OCI-LY1 (cell line): ENCODE data around the gene CREG2.

Experiments used
- H2AFZ ChIP-seq: fragments of 200-600 bp; sonication (generic), shearing (Covaris generic); 2 replicates; pipeline ENCODE4 v1.6.0; 2014; ENCODE audit warnings: antibody characterized with exemption, mild to moderate bottlenecking, low read length
- H3F3A ChIP-seq: fragments of 200-600 bp; sonication (generic), shearing (Covaris generic); 2 replicates; pipeline ENCODE4 v1.6.0; 2014; ENCODE audit warnings: mild to moderate bottlenecking, antibody characterized with exemption, low read length, moderate library complexity; ENCODE audit not compliant: insufficient read depth
- H3K27ac ChIP-seq: fragments of 200-600 bp; sonication (generic); 2 replicates; pipeline ENCODE4 v1.5.1; 2014; ENCODE audit warnings: low read length, mixed run types, mild to moderate bottlenecking, low read depth; ENCODE audit not compliant: poor library complexity, severe bottlenecking
- H3K27me3 ChIP-seq: fragments of 200-600 bp; sonication (generic); 2 replicates; pipeline ENCODE4 v1.6.0; 2014; ENCODE audit warnings: antibody characterized with exemption, mild to moderate bottlenecking, low read length, moderate library complexity; ENCODE audit not compliant: insufficient read depth
- H3K36me3 ChIP-seq: fragments of 200-600 bp; sonication (generic); 2 replicates; pipeline ENCODE4 v1.6.1; 2014; ENCODE audit warnings: mild to moderate bottlenecking, antibody characterized with exemption, low read length, moderate library complexity, mixed read lengths; ENCODE audit not compliant: insufficient read depth
- H3K4me1 ChIP-seq: fragments of 200-600 bp; sonication (generic); 2 replicates; pipeline ENCODE4 v1.5.1; 2014; ENCODE audit warnings: mild to moderate bottlenecking, low read length, moderate library complexity; ENCODE audit not compliant: insufficient read depth, severe bottlenecking
- H3K4me2 ChIP-seq: fragments of 200-600 bp; sonication (generic), shearing (Covaris generic); 2 replicates; pipeline ENCODE4 v1.6.1; 2014; ENCODE audit warnings: low read length
- H3K4me3 ChIP-seq: fragments of 200-600 bp; sonication (generic); 2 replicates; pipeline ENCODE4 v1.5.1; 2014; ENCODE audit warnings: low read length, low read depth, mild to moderate bottlenecking, mixed read lengths; ENCODE audit not compliant: poor library complexity, severe bottlenecking
- H3K79me2 ChIP-seq: fragments of 200-600 bp; shearing (Covaris generic); 2 replicates; pipeline ENCODE4 v1.6.1; 2016; ENCODE audit warnings: mixed run types, low read length, mixed read lengths; ENCODE audit not compliant: insufficient read depth
- H3K9ac ChIP-seq: fragments of 200-600 bp; sonication (generic), shearing (Covaris generic); 2 replicates; pipeline ENCODE4 v1.6.1; 2014; ENCODE audit warnings: mild to moderate bottlenecking, low read length, mixed read lengths
- H3K9me2 ChIP-seq: fragments of 200-600 bp; sonication (generic), shearing (Covaris generic); 2 replicates; pipeline ENCODE4 v1.6.1; 2014; ENCODE audit warnings: low read depth, mild to moderate bottlenecking, low read length, mixed read lengths
- H3K9me3 ChIP-seq: fragments of 200-600 bp; shearing (Covaris generic); 2 replicates; pipeline ENCODE4 v1.6.1; 2014; ENCODE audit warnings: low read length, mixed read lengths
- H4K20me1 ChIP-seq: fragments of 200-600 bp; sonication (generic), shearing (Covaris generic); 2 replicates; pipeline ENCODE4 v1.6.0; 2016; ENCODE audit warnings: mild to moderate bottlenecking, low read length; ENCODE audit not compliant: insufficient read depth
- CTCF ChIP-seq: fragments of 200-600 bp; sonication (generic), shearing (Covaris generic); IDR thresholded peaks from 2 replicates; pipeline ENCODE4 v1.5.1; 2017; ENCODE audit warnings: mild to moderate bottlenecking, antibody characterized with exemption, low read length, moderate library complexity, mixed read lengths
- EZH2 ChIP-seq: fragments of 200-600 bp; sonication (generic), shearing (Covaris generic); IDR thresholded peaks from 2 replicates; pipeline ENCODE4 v1.8.0; 2017; ENCODE audit warnings: borderline replicate concordance, mixed run types, mild to moderate bottlenecking, antibody characterized with exemption, low read length, moderate library complexity, mixed read lengths

Gene CREG2

GRCh38 chr2:101410746-101411145 is 23.4 kb upstream of the CREG2 start:
- Histone ChIP-seq H3K4me2 (no peak overlapping the region), H3K36me3 (no peaks in the 10 kb centered on the region), H3F3A (no peaks in the 10 kb centered on the region), H3K27me3 (peaks cover 8% of the 10 kb centered on the region), H2AFZ (no peak overlapping the region), H3K4me3 (no peak overlapping the region), H3K27ac (no peak overlapping the region), H3K4me1 (no peaks in the 10 kb centered on the region), H3K9me3 (no peaks in the 10 kb centered on the region), H3K9ac (no peak overlapping the region), H4K20me1 (no peaks in the 10 kb centered on the region), H3K79me2 (no peaks in the 10 kb centered on the region), H3K9me2 (no peaks in the 10 kb centered on the region)
- no peak for TF ChIP-seq CTCF

GRCh38 chr2:101410114-101410513 is 22.8 kb upstream of the CREG2 start:
- Histone ChIP-seq H3F3A (no peaks in the 10 kb centered on the region), H3K9me2 (no peaks in the 10 kb centered on the region), H3K4me1 (no peaks in the 10 kb centered on the region), H3K4me2 (no peak overlapping the region), H4K20me1 (no peaks in the 10 kb centered on the region), H3K9me3 (no peaks in the 10 kb centered on the region), H3K36me3 (no peaks in the 10 kb centered on the region), H3K79me2 (no peaks in the 10 kb centered on the region), H3K4me3 (no peak overlapping the region), H3K9ac (no peak overlapping the region), H3K27ac (no peak overlapping the region), H3K27me3 (peaks cover 7% of the 10 kb centered on the region), H2AFZ (no peak overlapping the region)
- no peak for TF ChIP-seq EZH2
- no peak for TF ChIP-seq CTCF

- Histone ChIP-seq H3K4me3 (no peak overlapping the region), H3K79me2 (no peaks in the 10 kb centered on the region), H3K4me1 (no peaks in the 10 kb centered on the region), H3K27ac (no peak overlapping the region), H3K9ac (no peak overlapping the region), H4K20me1 (no peaks in the 10 kb centered on the region), H3K4me2 (no peak overlapping the region), H3F3A (no peaks in the 10 kb centered on the region), H3K36me3 (no peaks in the 10 kb centered on the region), H2AFZ (no peak overlapping the region), H3K27me3 (peaks cover 3% of the 10 kb centered on the region), H3K9me2 (no peaks in the 10 kb centered on the region), H3K9me3 (no peaks in the 10 kb centered on the region)
- TF ChIP-seq EZH2 (no peak), CTCF (no peak)
Observed at GRCh38 chr2:101409699-101410098, 22.4 kb upstream of the CREG2 start.
